GM18508 (cell line): Measurements from ENCODE around the gene CCDC87.
"Not testable (repeated sequence)": the region's sequence is repeated elsewhere in the genome, so short reads cannot be mapped to it uniquely, and the experiment has no call there.

Experiments
- ATAC-seq: cut with Tn5 transposase; IDR thresholded peaks from one replicate; pipeline ENCODE4 v1.9.1; 2021; ENCODE audit warnings: moderate number of reproducible peaks; ENCODE audit not compliant: insufficient read depth, unreplicated experiment

Gene CCDC87

GRCh38 chr11:66616379-66617154 lies 23.7 kb upstream of the CCDC87 start, which contains the start of gene RBM14:
RBM14 (plus strand) TSS chr11:66616630; CDS start chr11:66616721, 91 bp downstream.
- peak; percentile 66 for ATAC-seq

- no peak for ATAC-seq
Measured at GRCh38 chr11:66614073-66614472, 21.2 kb upstream of the CCDC87 start.

GRCh38 chr11:66612458-66612857 lies 19.6 kb upstream of the CCDC87 start:
- no peak for ATAC-seq

GRCh38 chr11:66609721-66610617 lies 17.1 kb upstream of the CCDC87 start:
- no peak for ATAC-seq

GRCh38 chr11:66607126-66607834 lies 14.4 kb upstream of the CCDC87 start:
- no peak for ATAC-seq

- ATAC-seq = not testable (repeated sequence)
Measured at GRCh38 chr11:66606608-66607007, 13.7 kb upstream of the CCDC87 start.

GRCh38 chr11:66604155-66604554 lies 11.3 kb upstream of the CCDC87 start:
- no peak for ATAC-seq

- ATAC-seq = no peak
Measured at GRCh38 chr11:66603072-66603471, 10.2 kb upstream of the CCDC87 start.

- no peak for ATAC-seq
Measured at GRCh38 chr11:66600631-66601233, 7.9 kb upstream of the CCDC87 start.

- no peak for ATAC-seq
Measured at GRCh38 chr11:66600219-66600618, 7.4 kb upstream of the CCDC87 start.

- ATAC-seq = no peak
Measured at GRCh38 chr11:66598993-66599392, 6.1 kb upstream of the CCDC87 start.

- no peak for ATAC-seq
Measured at GRCh38 chr11:66595245-66595904, 2.5 kb upstream of the CCDC87 start.

GRCh38 chr11:66593650-66594049 lies 787 bp upstream of the CCDC87 start:
- no peak for ATAC-seq

GRCh38 chr11:66593303-66593635 lies 406 bp upstream of the CCDC87 start:
- ATAC-seq = peak; percentile 25

GRCh38 chr11:66591175-66591574 lies 1.7 kb downstream of the CCDC87 start:
- no peak for ATAC-seq

GRCh38 chr11:66589996-66590675 lies 2.7 kb downstream of the CCDC87 start:
- ATAC-seq = no peak

- not testable (repeated sequence) for ATAC-seq
Measured at GRCh38 chr11:66589315-66589714, 3.5 kb downstream of the CCDC87 start.

GRCh38 chr11:66586136-66586535 lies 6.7 kb downstream of the CCDC87 start:
- no peak for ATAC-seq

GRCh38 chr11:66585447-66585846 lies 7.4 kb downstream of the CCDC87 start:
- ATAC-seq = not testable (repeated sequence)
